Stimulated activated CD4-positive, alpha-beta T cell treated with anti-CD3 and anti-CD28 coated beads, Interleukin-12 subunit alpha, Interleukin-12 subunit beta, amount 100 ng/mL, for 24 hours (primary cell): ENCODE measurements around the gene GBGT1.

Experiments used
- DNase-seq, 2 experiments: peaks; one replicate each; pipeline ENCODE4 v3.0.0-alpha.2; 2020; ENCODE audit warnings: low read depth in 2 of 2

The GBGT1 gene

GRCh38 chr9:133162861-133163503 lies 732 bp downstream of the GBGT1 start:
- DNase-seq, result no peak

DNA sequence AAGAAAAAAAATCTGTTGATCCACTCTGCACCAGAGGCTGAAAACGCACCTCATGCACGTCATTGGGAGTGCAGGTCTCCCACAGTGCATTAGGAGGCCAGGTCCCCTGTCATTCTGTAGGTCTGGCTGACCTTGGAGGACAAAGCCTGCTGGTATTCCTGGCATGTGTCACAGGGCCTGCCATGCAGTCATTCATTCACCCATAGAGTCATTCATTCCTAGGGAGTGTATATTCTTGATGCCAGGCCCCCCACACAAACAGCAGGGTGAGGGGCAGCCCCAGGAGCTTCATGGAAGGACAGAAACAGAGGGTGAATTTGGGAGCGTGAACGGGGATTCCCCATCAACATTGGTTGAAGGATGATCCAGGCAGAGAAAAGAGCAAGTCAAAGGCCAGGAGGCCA lies 2.2 kb downstream of the GBGT1 start:
- no peak for DNase-seq

DNA sequence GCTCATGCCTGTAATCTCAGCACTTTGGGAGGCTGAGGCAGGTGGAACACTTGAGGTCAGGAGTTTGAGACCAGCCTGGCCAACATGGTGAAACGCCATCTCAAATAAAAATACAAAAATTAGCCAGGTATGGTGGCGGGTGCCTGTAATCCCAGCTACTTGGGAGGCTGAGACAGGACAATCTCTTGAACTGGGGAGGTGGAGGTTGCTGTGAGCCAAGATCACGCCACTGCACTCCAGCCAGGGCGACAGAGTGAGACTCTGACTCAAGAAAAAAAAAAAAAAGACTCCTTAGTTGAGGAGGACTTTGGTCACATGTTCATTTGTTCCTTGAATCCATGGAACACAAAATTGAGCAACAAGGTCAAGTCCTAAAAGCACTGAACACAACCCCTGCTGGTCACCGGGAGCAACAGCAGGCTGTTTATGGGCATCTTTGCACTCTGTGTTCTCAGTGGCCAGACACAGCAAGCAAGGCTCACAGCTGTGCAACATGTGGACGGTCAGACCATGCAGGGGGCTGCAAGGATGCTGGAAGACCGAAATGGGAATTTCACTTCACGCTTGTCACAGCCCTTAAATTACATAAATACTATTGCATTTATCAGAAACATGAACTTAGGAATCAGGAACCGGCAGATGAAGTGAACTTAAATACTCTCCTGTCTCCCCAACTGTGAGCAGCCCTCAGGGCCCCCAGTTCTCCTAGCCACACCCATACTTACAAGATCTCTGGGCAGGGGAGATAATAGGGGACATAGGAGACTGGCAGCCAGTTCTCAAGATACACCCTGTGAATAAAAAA lies 2.8 kb downstream of the GBGT1 start:
- peak in 1 of 2 experiments; percentile 22 for DNase-seq

GRCh38 chr9:133158695-133159094 lies 5.0 kb downstream of the GBGT1 start:
- DNase-seq, result no peak

- DNase-seq, result no peak
Measured at GRCh38 chr9:133155156-133155555, 8.6 kb downstream of the GBGT1 start.

DNA sequence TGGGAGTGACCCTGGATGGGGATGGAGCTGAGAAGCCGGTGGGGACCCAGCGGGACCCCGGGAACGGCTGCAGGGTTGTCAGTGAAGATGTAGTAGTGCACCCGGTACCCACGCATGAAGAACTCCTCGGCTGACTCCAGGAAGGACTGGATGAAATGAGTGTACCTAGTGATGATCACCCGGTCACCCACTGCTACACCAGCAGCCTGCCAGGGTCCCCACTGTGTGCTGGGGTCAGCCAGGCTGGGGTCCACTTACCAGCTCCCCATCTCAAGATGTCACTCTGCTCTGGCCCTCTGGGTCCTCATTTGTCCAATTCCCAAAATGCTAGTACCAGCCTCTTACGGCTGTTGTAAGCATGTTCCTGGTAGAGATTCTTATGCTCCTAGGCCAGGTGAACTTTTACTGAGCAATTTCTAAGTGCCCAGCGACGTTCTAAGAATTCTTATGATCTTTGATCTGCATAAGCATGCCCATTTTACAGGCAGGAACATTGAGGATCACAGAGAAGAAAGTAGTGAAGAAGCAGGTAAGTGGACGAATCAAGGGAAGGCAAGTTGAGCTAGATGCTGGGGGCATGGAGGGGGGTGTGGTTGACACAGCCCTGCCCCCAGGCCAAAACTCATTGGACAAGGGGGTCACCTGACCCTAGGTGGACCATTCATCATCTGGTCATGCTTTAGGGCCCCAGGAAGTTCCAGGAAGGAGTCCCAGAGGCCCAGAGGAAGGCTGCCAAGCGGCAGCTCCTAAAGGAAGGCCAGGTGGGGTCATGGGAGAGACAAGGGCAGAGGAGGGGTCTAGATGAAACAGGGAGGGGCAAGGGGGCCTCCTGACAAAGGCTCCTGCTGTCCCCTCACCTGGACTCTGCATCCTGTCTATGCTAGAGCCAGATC lies 9.4 kb downstream of the GBGT1 start:
- DNase-seq, result no peak

- DNase-seq, result no peak
Measured at GRCh38 chr9:133153227-133154096, 10.3 kb downstream of the GBGT1 start.

GRCh38 chr9:133151601-133152525 lies 11.9 kb downstream of the GBGT1 start:
- DNase-seq, result no peak

DNA sequence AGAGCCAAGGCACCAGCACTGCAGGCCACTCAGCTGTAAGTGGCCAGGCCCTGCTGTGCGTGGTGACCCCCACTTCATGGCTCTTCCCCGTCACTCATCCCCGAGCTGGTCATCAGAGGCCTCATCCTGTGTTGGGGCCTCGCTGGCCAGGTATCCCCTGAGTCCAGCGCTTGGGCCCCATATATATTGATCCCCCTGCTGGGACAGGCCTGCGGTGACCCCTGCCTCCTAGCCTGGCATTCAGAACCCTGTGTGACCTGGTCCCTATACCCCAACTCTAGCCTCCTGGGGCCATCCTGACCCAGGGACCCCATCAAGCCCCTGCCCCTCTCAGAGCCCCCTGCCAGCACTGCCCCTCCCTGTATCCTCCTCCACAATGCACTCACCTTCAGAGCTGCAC lies 12.7 kb downstream of the GBGT1 start:
- DNase-seq, result no peak

DNA sequence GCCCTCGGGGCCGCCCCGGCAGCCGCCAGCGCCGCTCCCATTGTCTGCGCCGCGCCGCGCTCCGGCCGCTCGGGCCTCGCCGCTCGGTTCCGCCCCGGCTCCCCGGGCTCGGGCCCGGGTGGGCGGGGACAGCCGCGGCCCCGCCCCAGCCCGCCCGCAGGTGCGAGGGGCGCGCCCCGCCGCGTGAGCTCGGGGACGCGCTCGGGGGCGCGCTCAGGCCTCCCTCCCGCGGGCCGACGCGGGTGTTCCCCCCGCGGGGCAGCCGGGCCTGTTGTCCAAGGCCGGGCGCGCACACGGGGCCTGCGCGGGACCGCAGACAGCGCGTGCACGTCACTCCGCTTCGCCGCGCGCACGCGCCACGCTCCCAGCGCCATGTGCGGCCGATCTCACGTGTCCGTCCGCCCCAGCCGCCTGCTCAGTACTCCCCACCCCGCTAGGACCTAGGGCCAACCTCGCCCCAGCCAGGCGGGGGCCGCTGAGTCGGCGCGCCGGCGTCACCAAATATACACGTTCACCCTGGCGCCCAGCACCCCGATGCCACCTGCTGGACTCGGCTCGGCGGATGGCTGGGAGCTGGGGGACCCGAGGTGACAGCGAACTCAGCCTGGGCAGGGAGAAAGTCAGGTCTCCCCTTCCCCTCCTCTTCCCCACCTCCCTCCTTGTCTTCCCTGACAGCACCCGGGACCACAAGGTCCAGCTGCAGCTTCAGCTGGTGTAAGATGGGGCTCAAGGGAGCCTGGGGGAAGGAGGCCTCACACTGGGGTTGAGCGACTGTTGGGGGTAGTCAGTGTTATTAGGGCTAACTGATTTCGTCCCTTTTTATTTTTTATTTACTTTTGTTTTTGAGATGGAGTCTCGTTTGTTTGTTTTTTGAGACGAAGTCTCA lies 14.3 kb downstream of the GBGT1 start:
- DNase-seq, result peak; percentile 65 to 70

GRCh38 chr9:133148199-133149129 lies 15.2 kb downstream of the GBGT1 start:
- DNase-seq, result peak in 1 of 2 experiments; percentile 52

- DNase-seq, result peak; percentile 62 to 82
Measured at GRCh38 chr9:133147412-133148198, 16.1 kb downstream of the GBGT1 start.

DNA sequence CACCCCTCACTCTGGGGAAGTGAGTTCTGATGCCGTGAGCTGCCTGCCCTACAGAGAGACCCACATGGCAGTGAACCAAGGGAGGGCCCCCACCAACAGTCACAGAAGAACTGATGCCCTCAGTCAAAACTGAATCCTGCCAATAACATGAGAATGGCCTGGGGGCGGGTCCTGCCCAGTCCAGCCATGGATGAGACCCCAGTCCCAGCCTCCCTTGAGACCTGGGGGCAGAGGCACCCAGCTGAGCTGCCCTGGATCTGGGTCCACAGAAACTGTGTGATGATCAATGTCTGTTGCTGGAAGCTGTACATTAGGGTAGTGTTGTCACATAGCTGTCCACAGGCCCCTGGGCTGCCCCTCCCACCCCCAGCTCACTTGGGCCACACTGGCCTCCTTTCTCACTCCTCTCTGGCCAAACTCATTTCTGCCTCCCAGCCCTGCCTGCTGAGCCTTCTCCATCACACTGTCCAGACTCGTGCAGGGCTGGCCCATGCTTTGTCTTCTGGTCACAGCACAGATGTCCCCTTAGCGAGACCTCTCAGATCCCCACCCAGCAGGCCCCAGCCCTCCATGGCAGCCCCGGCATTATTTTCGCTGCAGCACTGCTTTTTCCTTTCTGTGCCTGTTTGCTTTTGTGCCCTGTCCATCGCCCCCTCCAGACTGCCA lies 16.8 kb downstream of the GBGT1 start:
- DNase-seq, result no peak

- DNase-seq, result no peak
Measured at GRCh38 chr9:133144904-133145851, 18.5 kb downstream of the GBGT1 start.

GRCh38 chr9:133144142-133144903 lies 19.4 kb downstream of the GBGT1 start:
- DNase-seq, result peak; percentile 85 to 90
